ENCODE measurements around the gene GLB1L2.

Gene GLB1L2

GRCh38 chr11:134322553-134322952 lies 9.2 kb upstream of the GLB1L2 start:
- Histone ChIP-seq H4K8ac (ENCODE audit: low read depth, low read length) (no peak overlapping the region), H3K79me1 (ENCODE audit: low read length) (no peaks in the 10 kb centered on the region), H3K27me3 (ENCODE audit: insufficient read depth, low read length) (no peaks in the 10 kb centered on the region), H3K36me3 (ENCODE audit: control insufficient read depth in 1 of 2, insufficient read depth in 2 of 2, low read length in 2 of 2) (no peaks in the 10 kb centered on the region), H3K4me1 (ENCODE audit: control insufficient read depth in 1 of 2, insufficient read depth in 2 of 2, low read length in 2 of 2) (no peaks in the 10 kb centered on the region), H3K23ac (ENCODE audit: low read length) (no peak overlapping the region), H2BK5ac (ENCODE audit: low read depth, low read length, poor library complexity) (no peak overlapping the region), H3K4me2 (ENCODE audit: low read length) (no peak overlapping the region), H3K27ac (ENCODE audit: low read depth, low read length) (no peak overlapping the region), H3K9ac (ENCODE audit: low read length) (no peak overlapping the region), H3K9me3 (ENCODE audit: insufficient read depth, low read depth, low read length) (no peaks in the 10 kb centered on the region), H2BK12ac (ENCODE audit: low read length) (no peak overlapping the region), H3K14ac (ENCODE audit: low read length) (no peak overlapping the region), H3K79me2 (ENCODE audit: control insufficient read depth, insufficient read depth, low read length, poor library complexity) (no peaks in the 10 kb centered on the region), H2AFZ (ENCODE audit: insufficient read depth, low read length, poor library complexity) (no peak overlapping the region), H3K4me3 (ENCODE audit: low read depth, low read length) (no peak overlapping the region), H2AK5ac (ENCODE audit: low read length) (no peak overlapping the region), H4K12ac (ENCODE audit: low read depth, low read length) (no peak overlapping the region), H2BK120ac (ENCODE audit: insufficient read depth, low read length, poor library complexity) (no peak overlapping the region), H3K18ac (ENCODE audit: low read length) (no peak overlapping the region), H3K4ac (ENCODE audit: low read depth, low read length) (no peak overlapping the region), H4K91ac (ENCODE audit: low read depth, low read length) (no peak overlapping the region)
- no peak for DNase-seq
- no CpG with 5 or more reads among the region's 4 CpGs for WGBS (ENCODE audit: extremely low coverage, insufficient coverage, insufficient read length)

GRCh38 chr11:134328433-134328832 lies 3.4 kb upstream of the GLB1L2 start:
- H3K4me3 ChIP-seq (ENCODE audit: low read depth, low read length), result no peak overlapping the region
- H3K23ac ChIP-seq (ENCODE audit: low read length), result no peak overlapping the region
- H3K18ac ChIP-seq (ENCODE audit: low read length), result no peak overlapping the region
- no peak overlapping the region for H4K8ac ChIP-seq (ENCODE audit: low read depth, low read length)
- H3K4me2 ChIP-seq (ENCODE audit: low read length), result no peak overlapping the region
- H3K27me3 ChIP-seq (ENCODE audit: insufficient read depth, low read length), result peaks cover 4% of the 10 kb centered on the region
- H3K79me1 ChIP-seq (ENCODE audit: low read length), result no peaks in the 10 kb centered on the region
- H3K79me2 ChIP-seq (ENCODE audit: control insufficient read depth, insufficient read depth, low read length, poor library complexity), result no peaks in the 10 kb centered on the region
- H3K9me3 ChIP-seq (ENCODE audit: insufficient read depth, low read depth, low read length), result no peaks in the 10 kb centered on the region
- H2BK120ac ChIP-seq (ENCODE audit: insufficient read depth, low read length, poor library complexity), result no peak overlapping the region
- no peak overlapping the region for H3K4ac ChIP-seq (ENCODE audit: low read depth, low read length)
- H2AFZ ChIP-seq (ENCODE audit: insufficient read depth, low read length, poor library complexity), result no peak overlapping the region
- no peak overlapping the region for H3K9ac ChIP-seq (ENCODE audit: low read length)
- H3K4me1 ChIP-seq (ENCODE audit: control insufficient read depth in 1 of 2, insufficient read depth in 2 of 2, low read length in 2 of 2), result peaks cover 5 to 7% of the 10 kb centered on the region in 2 experiments
- no peaks in the 10 kb centered on the region for H3K36me3 ChIP-seq (ENCODE audit: control insufficient read depth in 1 of 2, insufficient read depth in 2 of 2, low read length in 2 of 2)
- H4K12ac ChIP-seq (ENCODE audit: low read depth, low read length), result no peak overlapping the region
- H2BK5ac ChIP-seq (ENCODE audit: low read depth, low read length, poor library complexity), result no peak overlapping the region
- no peak overlapping the region for H2AK5ac ChIP-seq (ENCODE audit: low read length)
- H2BK12ac ChIP-seq (ENCODE audit: low read length), result no peak overlapping the region
- H3K14ac ChIP-seq (ENCODE audit: low read length), result no peak overlapping the region
- no peak overlapping the region for H3K27ac ChIP-seq (ENCODE audit: low read depth, low read length)
- no CpG with 5 or more reads among the region's 1 CpG for WGBS (ENCODE audit: extremely low coverage, insufficient coverage, insufficient read length)
- no peak for DNase-seq
- no peak overlapping the region for H4K91ac ChIP-seq (ENCODE audit: low read depth, low read length)

- Histone ChIP-seq H3K27ac (ENCODE audit: low read depth, low read length) (no peak overlapping the region), H3K23ac (ENCODE audit: low read length) (no peak overlapping the region), H3K4ac (ENCODE audit: low read depth, low read length) (no peak overlapping the region), H2BK5ac (ENCODE audit: low read depth, low read length, poor library complexity) (no peak overlapping the region), H3K9me3 (ENCODE audit: insufficient read depth, low read depth, low read length) (no peaks in the 10 kb centered on the region), H3K79me2 (ENCODE audit: control insufficient read depth, insufficient read depth, low read length, poor library complexity) (no peaks in the 10 kb centered on the region), H3K18ac (ENCODE audit: low read length) (no peak overlapping the region), H3K27me3 (ENCODE audit: insufficient read depth, low read length) (peaks cover 4% of the 10 kb centered on the region), H3K14ac (ENCODE audit: low read length) (no peak overlapping the region), H2AFZ (ENCODE audit: insufficient read depth, low read length, poor library complexity) (no peak overlapping the region), H4K12ac (ENCODE audit: low read depth, low read length) (no peak overlapping the region), H3K79me1 (ENCODE audit: low read length) (no peaks in the 10 kb centered on the region), H2BK120ac (ENCODE audit: insufficient read depth, low read length, poor library complexity) (no peak overlapping the region), H2BK12ac (ENCODE audit: low read length) (no peak overlapping the region), H4K8ac (ENCODE audit: low read depth, low read length) (no peak overlapping the region), H3K9ac (ENCODE audit: low read length) (no peak overlapping the region), H4K91ac (ENCODE audit: low read depth, low read length) (no peak overlapping the region), H3K4me1 (ENCODE audit: control insufficient read depth in 1 of 2, insufficient read depth in 2 of 2, low read length in 2 of 2) (peaks cover 5 to 7% of the 10 kb centered on the region in 2 experiments), H3K36me3 (ENCODE audit: control insufficient read depth in 1 of 2, insufficient read depth in 2 of 2, low read length in 2 of 2) (no peaks in the 10 kb centered on the region), H3K4me3 (ENCODE audit: low read depth, low read length) (no peak overlapping the region), H3K4me2 (ENCODE audit: low read length) (peak overlapping the region; percentile 74), H2AK5ac (ENCODE audit: low read length) (no peak overlapping the region)
- peak in 1 of 2 donors; percentile 55 for DNase-seq
- no CpG with 5 or more reads among the region's 22 CpGs for WGBS (ENCODE audit: extremely low coverage, insufficient coverage, insufficient read length)
These were observed 1.0 kb upstream of the GLB1L2 start for GRCh38 chr11:134330611-134331353.

- Histone ChIP-seq H3K79me1 (ENCODE audit: low read length) (no peaks in the 10 kb centered on the region), H2AK5ac (ENCODE audit: low read length) (no peak overlapping the region), H2BK120ac (ENCODE audit: insufficient read depth, low read length, poor library complexity) (no peak overlapping the region), H2BK12ac (ENCODE audit: low read length) (no peak overlapping the region), H3K4me1 (ENCODE audit: control insufficient read depth in 1 of 2, insufficient read depth in 2 of 2, low read length in 2 of 2) (peaks cover 5 to 7% of the 10 kb centered on the region in 2 experiments), H3K4me2 (ENCODE audit: low read length) (peak overlapping the region; percentile 91), H3K27me3 (ENCODE audit: insufficient read depth, low read length) (peaks cover 4% of the 10 kb centered on the region), H3K9ac (ENCODE audit: low read length) (no peak overlapping the region), H4K91ac (ENCODE audit: low read depth, low read length) (no peak overlapping the region), H3K14ac (ENCODE audit: low read length) (no peak overlapping the region), H3K4ac (ENCODE audit: low read depth, low read length) (no peak overlapping the region), H3K9me3 (ENCODE audit: insufficient read depth, low read depth, low read length) (no peaks in the 10 kb centered on the region), H3K23ac (ENCODE audit: low read length) (no peak overlapping the region), H2AFZ (ENCODE audit: insufficient read depth, low read length, poor library complexity) (peak overlapping the region; percentile 45), H4K12ac (ENCODE audit: low read depth, low read length) (peak overlapping the region; percentile 7), H3K27ac (ENCODE audit: low read depth, low read length) (no peak overlapping the region), H2BK5ac (ENCODE audit: low read depth, low read length, poor library complexity) (no peak overlapping the region), H3K18ac (ENCODE audit: low read length) (no peak overlapping the region), H4K8ac (ENCODE audit: low read depth, low read length) (no peak overlapping the region), H3K4me3 (ENCODE audit: low read depth, low read length) (peak overlapping the region; percentile 61), H3K79me2 (ENCODE audit: control insufficient read depth, insufficient read depth, low read length, poor library complexity) (no peaks in the 10 kb centered on the region), H3K36me3 (ENCODE audit: control insufficient read depth in 1 of 2, insufficient read depth in 2 of 2, low read length in 2 of 2) (no peaks in the 10 kb centered on the region)
- WGBS (ENCODE audit: extremely low coverage, insufficient coverage, insufficient read length), result no CpG with 5 or more reads among the region's 40 CpGs
- DNase-seq, result no peak
These were observed 422 bp downstream of the GLB1L2 start for GRCh38 chr11:134332189-134332631.

All from trophoblast cell (in vitro differentiated cells and primary cell).